ENCODE results near the gene ENOX1. TPM values are rescaled to one million over a fixed set of nuclear protein-coding genes. Genes with fewer than 3 reads are reported as not detected.

Gene ENOX1
- total RNA-seq, 1 donor from 2014 or later: 0.71 TPM

GRCh38 chr13:43725460-43725859, 61.3 kb downstream of the ENOX1 start:
- TF ChIP-seq CTCF (IDR thresholded peaks at IDR 0.05; ENCODE audit: insufficient read depth, low read length, poor library complexity, severe bottlenecking): no peak
- Histone ChIP-seq H3K4me3 (ENCODE audit: low read depth, low read length) (no peak overlapping the region), H3K36me3 (ENCODE audit: control insufficient read depth, insufficient read depth, low read length) (no peaks in the 10 kb centered on the region), H3K27me3 (ENCODE audit: control insufficient read depth, insufficient read depth, low read length) (no peaks in the 10 kb centered on the region)
- no peak for DNase-seq (ENCODE audit: low read depth)

GRCh38 chr13:43720780-43721397, 65.9 kb downstream of the ENOX1 start:
- DNase-seq (ENCODE audit: low read depth): no peak
- no peaks in the 10 kb centered on the region for H3K36me3 ChIP-seq (ENCODE audit: control insufficient read depth, insufficient read depth, low read length)
- no peak for TF ChIP-seq CTCF (IDR thresholded peaks at IDR 0.05; ENCODE audit: insufficient read depth, low read length, poor library complexity, severe bottlenecking)
- H3K27me3 ChIP-seq (ENCODE audit: control insufficient read depth, insufficient read depth, low read length): no peaks in the 10 kb centered on the region
- H3K4me3 ChIP-seq (ENCODE audit: low read depth, low read length): no peak overlapping the region

GRCh38 chr13:43698758-43699157, 88.0 kb downstream of the ENOX1 start:
- H3K4me3 ChIP-seq (ENCODE audit: low read depth, low read length): no peak overlapping the region
- H3K36me3 ChIP-seq (ENCODE audit: control insufficient read depth, insufficient read depth, low read length): no peaks in the 10 kb centered on the region
- DNase-seq (ENCODE audit: low read depth): no peak
- TF ChIP-seq CTCF (IDR thresholded peaks at IDR 0.05; ENCODE audit: insufficient read depth, low read length, poor library complexity, severe bottlenecking): no peak
- H3K27me3 ChIP-seq (ENCODE audit: control insufficient read depth, insufficient read depth, low read length): no peaks in the 10 kb centered on the region

- no peak for DNase-seq (ENCODE audit: low read depth)
- Histone ChIP-seq H3K27me3 (ENCODE audit: control insufficient read depth, insufficient read depth, low read length) (no peaks in the 10 kb centered on the region), H3K36me3 (ENCODE audit: control insufficient read depth, insufficient read depth, low read length) (no peaks in the 10 kb centered on the region), H3K4me3 (ENCODE audit: low read depth, low read length) (no peak overlapping the region)
- no peak for TF ChIP-seq CTCF (IDR thresholded peaks at IDR 0.05; ENCODE audit: insufficient read depth, low read length, poor library complexity, severe bottlenecking)
Measured at GRCh38 chr13:43698009-43698408, 88.8 kb downstream of the ENOX1 start.

GRCh38 chr13:43697323-43697722, 89.4 kb downstream of the ENOX1 start:
- Histone ChIP-seq H3K27me3 (ENCODE audit: control insufficient read depth, insufficient read depth, low read length) (no peaks in the 10 kb centered on the region), H3K4me3 (ENCODE audit: low read depth, low read length) (no peak overlapping the region), H3K36me3 (ENCODE audit: control insufficient read depth, insufficient read depth, low read length) (no peaks in the 10 kb centered on the region)
- no peak for TF ChIP-seq CTCF (IDR thresholded peaks at IDR 0.05; ENCODE audit: insufficient read depth, low read length, poor library complexity, severe bottlenecking)
- no peak for DNase-seq (ENCODE audit: low read depth)

- no peaks in the 10 kb centered on the region for H3K36me3 ChIP-seq (ENCODE audit: control insufficient read depth, insufficient read depth, low read length)
Measured at GRCh38 chr13:43694146-43694664, 92.6 kb downstream of the ENOX1 start.

More at GRCh38 chr13:43694146-43694664, 92.6 kb downstream of the ENOX1 start:
- H3K27me3 ChIP-seq (ENCODE audit: control insufficient read depth, insufficient read depth, low read length): no peaks in the 10 kb centered on the region
- TF ChIP-seq CTCF (IDR thresholded peaks at IDR 0.05; ENCODE audit: insufficient read depth, low read length, poor library complexity, severe bottlenecking): no peak
- no peak overlapping the region for H3K4me3 ChIP-seq (ENCODE audit: low read depth, low read length)
- DNase-seq (ENCODE audit: low read depth): no peak

Measured in kidney epithelial cell (primary cell).